PC-9 (cell line): ENCODE data around the gene CER1. TPM values are rescaled to one million over a fixed set of nuclear protein-coding genes. Genes with fewer than 3 reads are reported as not detected.

ENCODE experiments used
- BruUV-seq: library from RNA; stranded (reverse); fragments of 400-500 nt; replicated peaks from 2 replicates; lab custom pipeline; 2021; lab: Mats Ljungman, UMichigan
- CTCF ChIA-PET: fragments of 300-600 bp; sonication (Branson Sonifier 250); formaldehyde crosslinking; loops from one replicate; lab custom pipeline; 2022; ENCODE audit warnings: antibody characterized with exemption; lab: Charles Lee
- POLR2A ChIA-PET: fragments of 300-600 bp; sonication (Branson Sonifier 250); formaldehyde crosslinking; loops from one replicate; lab custom pipeline; 2022; ENCODE audit warnings: antibody characterized with exemption; ENCODE audit not compliant: unreplicated experiment; lab: Charles Lee
- DNase-seq, 2 experiments: peaks; one replicate each; pipeline versions ENCODE4 v3.0.0 to v3.0.0-alpha.2; 2015 to 2022; ENCODE audit warnings: mixed read lengths in 1 of 2
- H2AFZ ChIP-seq: fragments of 200-600 bp; sonication (generic); 2 replicates; pipeline ENCODE4 v1.8.1; 2017; ENCODE audit warnings: antibody characterized with exemption
- H3F3A ChIP-seq: fragments of 200-600 bp; sonication (generic); 2 replicates; pipeline ENCODE4 v1.8.1; 2017; ENCODE audit warnings: antibody characterized with exemption, mild to moderate bottlenecking, low read depth; ENCODE audit not compliant: insufficient read depth
- H3K27ac ChIP-seq: fragments of 200-600 bp; sonication (generic); 2 replicates; pipeline ENCODE4 v1.6.1; 2016; ENCODE audit warnings: mixed run types
- H3K27me3 ChIP-seq: fragments of 200-600 bp; sonication (generic); 2 replicates; pipeline ENCODE4 v1.6.1; 2016; ENCODE audit warnings: low read depth, mixed run types; ENCODE audit not compliant: insufficient read depth
- H3K36me3 ChIP-seq: fragments of 200-600 bp; sonication (generic); 2 replicates; pipeline ENCODE4 v1.6.1; 2016; ENCODE audit warnings: low read depth, mixed run types
- H3K4me1 ChIP-seq: fragments of 200-600 bp; sonication (generic); replicated peaks from 2 replicates; pipeline ENCODE4 v1.6.1; 2016; ENCODE audit warnings: mixed run types; ENCODE audit not compliant: insufficient read depth
- H3K4me2 ChIP-seq: fragments of 200-600 bp; sonication (generic); 2 replicates; pipeline ENCODE4 v1.6.1; 2017; ENCODE audit warnings: mixed run types
- H3K4me3 ChIP-seq: fragments of 200-600 bp; sonication (generic); 2 replicates; pipeline ENCODE4 v1.6.1; 2016; ENCODE audit warnings: mixed run types
- H3K79me2 ChIP-seq: fragments of 200-600 bp; sonication (generic); 2 replicates; pipeline ENCODE4 v1.6.1; 2017; ENCODE audit warnings: low read depth, mixed run types
- H3K9me2 ChIP-seq: fragments of 200-600 bp; sonication (generic); 2 replicates; pipeline ENCODE4 v1.8.1; 2017; ENCODE audit warnings: mild to moderate bottlenecking; ENCODE audit not compliant: insufficient read depth
- H3K9me3 ChIP-seq: fragments of 200-600 bp; sonication (generic); 2 replicates; pipeline ENCODE4 v1.8.1; 2016; ENCODE audit warnings: low read depth; ENCODE audit not compliant: insufficient read depth
- H4K20me1 ChIP-seq: fragments of 200-600 bp; sonication (generic); 2 replicates; pipeline ENCODE4 v1.8.1; 2017; ENCODE audit not compliant: insufficient read depth
- EZH2 ChIP-seq: fragments of 200-600 bp; sonication (generic); IDR thresholded peaks from 2 replicates; pipeline ENCODE4 v1.8.0; 2017; ENCODE audit warnings: antibody characterized with exemption, low read depth
- intact Hi-C: fragments of 100-400 bp; cut with micrococcal nuclease; formaldehyde crosslinking; loops from one replicate; pipeline ENCODE4 v1.10.0; 2022; ENCODE audit not compliant: unreplicated experiment
- total RNA-seq: library from RNA; stranded (reverse); gene quantifications from 2 replicates; pipeline ENCODE4 v1.2.3, GENCODE V29; 2021
- TF ChIP-seq, protein P1 (sequence below): fragments of 200-600 bp; sonication (generic); conservative IDR thresholded peaks from 2 replicates; pipeline ENCODE4 v1.6.1; 2017; ENCODE audit warnings: mixed run types, antibody characterized with exemption, mild to moderate bottlenecking, moderate library complexity

The CER1 gene
- total RNA-seq, 1 experiment from 2014 or later: not detected

DNA sequence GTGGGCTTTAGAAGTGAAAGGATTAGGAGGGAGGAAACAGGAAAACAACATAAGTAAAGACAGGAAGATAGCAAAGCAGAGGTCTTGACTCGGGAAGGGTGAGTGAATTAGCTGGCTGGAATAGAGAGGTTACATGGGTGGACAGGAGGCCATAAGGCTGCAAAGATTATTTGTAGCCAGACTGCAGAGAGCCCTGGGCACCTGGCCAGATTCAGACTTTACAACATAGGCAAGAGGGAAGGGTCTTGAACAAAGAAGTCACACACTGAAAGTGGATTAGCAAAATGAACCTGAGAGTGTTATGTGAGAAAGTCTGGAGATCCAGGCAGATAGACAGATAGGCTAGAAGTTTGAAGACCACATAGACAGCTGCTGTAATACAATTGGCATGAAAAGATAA lies 29.7 kb upstream of the CER1 start:
- no peak for TF ChIP-seq EZH2
- TF ChIP-seq, protein P1, sequence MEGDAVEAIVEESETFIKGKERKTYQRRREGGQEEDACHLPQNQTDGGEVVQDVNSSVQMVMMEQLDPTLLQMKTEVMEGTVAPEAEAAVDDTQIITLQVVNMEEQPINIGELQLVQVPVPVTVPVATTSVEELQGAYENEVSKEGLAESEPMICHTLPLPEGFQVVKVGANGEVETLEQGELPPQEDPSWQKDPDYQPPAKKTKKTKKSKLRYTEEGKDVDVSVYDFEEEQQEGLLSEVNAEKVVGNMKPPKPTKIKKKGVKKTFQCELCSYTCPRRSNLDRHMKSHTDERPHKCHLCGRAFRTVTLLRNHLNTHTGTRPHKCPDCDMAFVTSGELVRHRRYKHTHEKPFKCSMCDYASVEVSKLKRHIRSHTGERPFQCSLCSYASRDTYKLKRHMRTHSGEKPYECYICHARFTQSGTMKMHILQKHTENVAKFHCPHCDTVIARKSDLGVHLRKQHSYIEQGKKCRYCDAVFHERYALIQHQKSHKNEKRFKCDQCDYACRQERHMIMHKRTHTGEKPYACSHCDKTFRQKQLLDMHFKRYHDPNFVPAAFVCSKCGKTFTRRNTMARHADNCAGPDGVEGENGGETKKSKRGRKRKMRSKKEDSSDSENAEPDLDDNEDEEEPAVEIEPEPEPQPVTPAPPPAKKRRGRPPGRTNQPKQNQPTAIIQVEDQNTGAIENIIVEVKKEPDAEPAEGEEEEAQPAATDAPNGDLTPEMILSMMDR: no peak
- Histone ChIP-seq H4K20me1 (no peaks in the 10 kb centered on the region), H3K79me2 (no peaks in the 10 kb centered on the region), H2AFZ (no peak overlapping the region), H3K4me1 (no peaks in the 10 kb centered on the region), H3F3A (no peaks in the 10 kb centered on the region), H3K9me3 (no peaks in the 10 kb centered on the region), H3K36me3 (no peaks in the 10 kb centered on the region), H3K9me2 (no peaks in the 10 kb centered on the region), H3K27ac (no peak overlapping the region), H3K4me3 (no peak overlapping the region), H3K27me3 (no peaks in the 10 kb centered on the region), H3K4me2 (no peak overlapping the region)
- POLR2A ChIA-PET: no interaction called here
- intact Hi-C loops: no loop called here
- CTCF ChIA-PET: no interaction called here
- no TSS peak for BruUV-seq
- no peak for DNase-seq

DNA sequence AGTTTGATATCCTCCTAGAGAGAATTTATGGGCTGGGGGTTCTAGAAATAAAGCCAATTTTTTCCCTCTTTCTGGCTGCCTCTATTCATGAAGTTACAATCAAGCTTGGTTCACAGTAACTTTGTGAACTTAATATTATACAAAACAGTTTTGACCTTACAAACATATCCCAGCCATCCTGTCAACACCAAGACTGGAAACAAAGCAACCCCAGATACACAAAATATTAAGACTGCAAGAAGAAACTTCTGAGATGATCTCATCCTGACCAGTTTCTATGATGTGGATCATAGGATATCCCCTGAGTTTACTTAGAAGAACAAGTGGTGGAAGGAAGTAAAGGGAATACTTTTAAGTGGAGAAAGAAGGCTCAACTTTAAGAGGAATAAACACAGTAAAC lies 28.3 kb upstream of the CER1 start:
- no peaks in the 10 kb centered on the region for H3K79me2 ChIP-seq
- H3K4me2 ChIP-seq: no peak overlapping the region
- H3K9me3 ChIP-seq: no peaks in the 10 kb centered on the region
- H2AFZ ChIP-seq: no peak overlapping the region
- no peak overlapping the region for H3K27ac ChIP-seq
- CTCF ChIA-PET: no interaction called here
- no peaks in the 10 kb centered on the region for H3K27me3 ChIP-seq
- no peak for DNase-seq
- no peaks in the 10 kb centered on the region for H4K20me1 ChIP-seq
- no peaks in the 10 kb centered on the region for H3K4me1 ChIP-seq
- H3K4me3 ChIP-seq: no peak overlapping the region
- H3F3A ChIP-seq: no peaks in the 10 kb centered on the region
- POLR2A ChIA-PET: interaction anchor here (0.6 kb wide), 1 partner anchor 1775 kb away, joined by 3 read pairs; no protein-coding TSS in a partner anchor
- no TSS peak for BruUV-seq
- no peaks in the 10 kb centered on the region for H3K9me2 ChIP-seq
- H3K36me3 ChIP-seq: no peaks in the 10 kb centered on the region
- no peak for TF ChIP-seq EZH2
- TF ChIP-seq, protein P1: no peak
- intact Hi-C loops: no loop called here

DNA sequence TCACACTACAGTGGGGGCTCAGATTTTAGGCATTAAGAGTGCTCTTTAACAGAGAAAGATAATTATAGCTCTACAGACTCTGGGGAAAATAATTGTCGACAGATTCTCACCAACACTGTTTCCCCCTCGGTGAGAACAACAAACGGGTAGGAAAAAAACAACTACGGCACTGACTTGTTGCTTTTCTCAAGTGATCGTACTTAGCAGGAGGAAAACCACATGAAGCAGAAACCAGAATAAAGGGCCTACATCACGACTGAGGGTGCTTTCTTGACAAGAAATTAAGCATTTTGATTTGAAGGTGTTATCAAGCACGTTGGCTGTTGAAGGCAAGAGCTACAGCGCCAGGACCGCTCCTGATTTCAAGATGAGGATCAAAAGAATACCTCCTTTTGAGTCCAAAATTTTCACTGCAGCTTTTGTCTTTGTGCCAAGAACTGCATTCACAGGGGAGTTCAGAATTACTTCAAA lies 27.2 kb upstream of the CER1 start:
- H3K9me2 ChIP-seq: no peaks in the 10 kb centered on the region
- H2AFZ ChIP-seq: no peak overlapping the region
- no peaks in the 10 kb centered on the region for H4K20me1 ChIP-seq
- no peaks in the 10 kb centered on the region for H3K4me1 ChIP-seq
- DNase-seq: no peak
- no peaks in the 10 kb centered on the region for H3K27me3 ChIP-seq
- H3K36me3 ChIP-seq: no peaks in the 10 kb centered on the region
- ChIA-PET POLR2A (no interaction called here), CTCF (no interaction called here)
- no peaks in the 10 kb centered on the region for H3K79me2 ChIP-seq
- H3K27ac ChIP-seq: no peak overlapping the region
- intact Hi-C loops: no loop called here
- no peaks in the 10 kb centered on the region for H3F3A ChIP-seq
- TF ChIP-seq, protein P1: no peak
- TF ChIP-seq EZH2: no peak
- no peak overlapping the region for H3K4me2 ChIP-seq
- BruUV-seq: no TSS peak
- H3K9me3 ChIP-seq: no peaks in the 10 kb centered on the region
- H3K4me3 ChIP-seq: no peak overlapping the region
